Measurements from ENCODE around the gene LAMTOR2.

GRCh38 chr1:156073110-156073687 lies 18.6 kb downstream of the LAMTOR2 start:
- TF ChIP-seq POLR2A (IDR thresholded peaks at IDR 0.05) (no peak), CTCF (IDR thresholded peaks at IDR 0.05) (no peak)

All from uterus (tissue), 2 donors.